K562 (cell line): ENCODE measurements around the gene GYS1. TPM values are rescaled to one million over a fixed set of nuclear protein-coding genes. Genes with fewer than 3 reads are reported as not detected.

Source experiments
- CCAR2 ChIP-seq: fragments of 200-400 bp; formaldehyde crosslinking; IDR thresholded peaks from 2 replicates; pipeline ENCODE4 v1.6.1; 2017; ENCODE audit warnings: mild to moderate bottlenecking, low read depth, low read length
- CTBP1 ChIP-seq: fragments of 450-650 bp; IDR thresholded peaks from 2 replicates; pipeline ENCODE4 v1.6.1; 2016; ENCODE audit warnings: borderline replicate concordance
- DPF2 ChIP-seq: fragments of 450-650 bp; IDR thresholded peaks from 2 replicates; pipeline ENCODE4 v1.6.1; 2016
- HNRNPH1 ChIP-seq: fragments of 200-400 bp; formaldehyde crosslinking; optimal IDR thresholded peaks from 2 replicates; pipeline ENCODE3; 2017; ENCODE audit warnings: low read depth, mild to moderate bottlenecking, low read length, moderate library complexity
- KLF13 ChIP-seq: fragments of 450-650 bp; IDR thresholded peaks from 2 replicates; pipeline ENCODE4 v1.6.1; 2016; ENCODE audit warnings: missing genetic modification characterization, low read depth, mild to moderate bottlenecking, missing compliant biosample characterization, moderate library complexity, borderline replicate concordance
- MCM3 ChIP-seq: fragments of 450-650 bp; IDR thresholded peaks from 2 replicates; pipeline ENCODE4 v1.6.1; 2016
- MYBL2 ChIP-seq, 2 experiments: fragments of 450-650 bp in 1 of 2; sonication (generic) in 1 of 2; formaldehyde crosslinking in 1 of 2; IDR thresholded peaks; 2 replicates each; pipeline versions ENCODE4 v1.6.1 to v1.8.1; 2017 to 2022; ENCODE audit warnings: borderline replicate concordance in 1 of 2, inconsistent platforms in 1 of 2, low read depth in 1 of 2, mild to moderate bottlenecking in 1 of 2, missing genetic modification reagents in 1 of 2, moderate library complexity in 1 of 2
- NBN ChIP-seq: fragments of 450-650 bp; IDR thresholded peaks from 2 replicates; pipeline ENCODE4 v1.6.1; 2016; ENCODE audit warnings: low read depth, mild to moderate bottlenecking
- NCOA6 ChIP-seq: fragments of 450-650 bp; IDR thresholded peaks from 2 replicates; pipeline ENCODE4 v1.6.1; 2017; ENCODE audit warnings: mild to moderate bottlenecking
- NR2C2 ChIP-seq, 2 experiments: fragments of 200-800 bp in 1 of 2; sonication (Bioruptor generic) in 1 of 2; sonication (generic) in 1 of 2; formaldehyde crosslinking in 1 of 2; IDR thresholded peaks; 2 replicates each; pipeline versions ENCODE4 v1.6.1 to v1.8.0; 2016 to 2022; ENCODE audit warnings: mild to moderate bottlenecking in 1 of 2, missing compliant biosample characterization in 1 of 2, missing genetic modification characterization in 1 of 2, missing genetic modification reagents in 1 of 2
- PBX2 ChIP-seq, 2 experiments: IDR thresholded peaks in 1 of 2; conservative IDR thresholded peaks in 1 of 2; 2 replicates each; pipeline ENCODE4 v1.6.1; 2016; ENCODE audit warnings: low read depth in 2 of 2, mild to moderate bottlenecking in 1 of 2, missing compliant biosample characterization in 1 of 2, missing genetic modification characterization in 1 of 2, moderate library complexity in 1 of 2
- RBFOX2 ChIP-seq: fragments of 200-400 bp; formaldehyde crosslinking; IDR thresholded peaks from 2 replicates; pipeline ENCODE4 v1.6.1; 2017; ENCODE audit warnings: low read depth, mild to moderate bottlenecking, low read length, moderate library complexity
- SMARCC2 ChIP-seq: fragments of 450-650 bp; IDR thresholded peaks from 2 replicates; pipeline ENCODE4 v1.6.1; 2017; ENCODE audit warnings: antibody characterized with exemption, moderate library complexity, mild to moderate bottlenecking, low read depth
- SRF ChIP-seq, 2 experiments: fragments of 250-450, 450-650 bp in 1 of 2; sonication (Bioruptor Pico) in 1 of 2; sonication (generic) in 1 of 2; formaldehyde crosslinking; IDR thresholded peaks; 2 replicates each; pipeline versions ENCODE4 v1.5.0 to v1.5.1; 2020 to 2022; ENCODE audit warnings: mild to moderate bottlenecking in 1 of 2, missing genetic modification reagents in 1 of 2
- SRSF9 ChIP-seq: fragments of 200-400 bp; formaldehyde crosslinking; IDR thresholded peaks from 2 replicates; pipeline ENCODE4 v1.6.1; 2017; ENCODE audit warnings: low read depth, low read length, borderline replicate concordance
- TCF7 ChIP-seq: sonication (generic); IDR thresholded peaks from 2 replicates; pipeline ENCODE4 v1.6.1; 2016; ENCODE audit warnings: antibody characterized with exemption, borderline replicate concordance
- ZNF197 ChIP-seq: fragments of 200-800 bp; sonication (Bioruptor generic); IDR thresholded peaks from 2 replicates; pipeline ENCODE4 v1.6.1; 2016; ENCODE audit warnings: low read depth, missing genetic modification characterization, missing compliant biosample characterization
- ZNF347 ChIP-seq: fragments of 450-650 bp; formaldehyde crosslinking; IDR thresholded peaks from 2 replicates; pipeline ENCODE4 v1.4.0; 2020; ENCODE audit warnings: low read depth, mild to moderate bottlenecking, moderate library complexity
- ZNF398 ChIP-seq: fragments of 250-450 bp; sonication (Bioruptor Pico); IDR thresholded peaks from 2 replicates; pipeline ENCODE4 v1.8.0; 2021; ENCODE audit warnings: moderate library complexity, mild to moderate bottlenecking, inconsistent platforms
- ZNF696 ChIP-seq: fragments of 250-450 bp; sonication (Bioruptor Pico); conservative IDR thresholded peaks from 2 replicates; pipeline ENCODE4 v1.4.0; 2020; ENCODE audit warnings: mild to moderate bottlenecking, moderate library complexity
- ZNF764 ChIP-seq: fragments of 250-450 bp; sonication (Bioruptor Pico); IDR thresholded peaks from 2 replicates; pipeline ENCODE4 v1.4.0; 2020; ENCODE audit warnings: low read depth, mild to moderate bottlenecking, moderate library complexity
- ZNF766 ChIP-seq: fragments of 200-800 bp; sonication (Bioruptor generic); conservative IDR thresholded peaks from 2 replicates; pipeline ENCODE4 v1.6.1; 2016; ENCODE audit warnings: missing genetic modification characterization, missing compliant biosample characterization
- ZNF778 ChIP-seq: fragments of 450-650 bp; formaldehyde crosslinking; IDR thresholded peaks from 2 replicates; pipeline ENCODE4 v1.4.0; 2020; ENCODE audit warnings: mild to moderate bottlenecking, moderate library complexity
- polyA plus RNA-seq, 8 experiments: library from polyadenylated mRNA; depleted of rRNA in 4 of 8; stranded (reverse) in 5 of 8; unstranded in 3 of 8; fragments of >200 nt; fragmentation: Nextera tagmentation in 2 of 8; fragmentation: Illumina TruSeq in 1 of 8; extraction: Ambion mirVana in 2 of 8; extraction: Trizol in 1 of 8; gene quantifications; 2 replicates each; pipeline versions ENCODE4 v1.2.1 to v1.2.3, GENCODE V29; 2011 to 2014; ENCODE audit warnings: inconsistent platforms in 1 of 8, missing spikeins in 1 of 8
- total RNA-seq, 7 experiments: library from RNA; depleted of rRNA in 6 of 7; stranded (reverse); fragments of >200 nt in 6 of 7; fragmentation: Illumina TruSeq in 2 of 7; extraction: Trizol in 2 of 7; gene quantifications; 2 replicates each; pipeline versions ENCODE4 v1.2.1 to v1.2.3, GENCODE V29; 2011 to 2021; ENCODE audit warnings: low replicate concordance in 1 of 7

Gene GYS1
- total and polyA plus RNA-seq, 9 of the 15 experiments (the other 6 are each of a cell fraction or from before 2014, with no cell fraction given), result 1.9 to 31.1 (median 15.2) TPM

GRCh38 chr19:48965040-48965805 is 27.9 kb downstream of the GYS1 start, which contains the start of gene FTL (continued):
- TF ChIP-seq ZNF398, result no peak
- peak in 1 of 2 experiments; percentile 56; a peak in 1 of 4 replicates for TF ChIP-seq SRF (CRISPR knock-in tag; IDR thresholded peaks at IDR 0.05)
- no peak; the same call in 1 of the 2 replicates for TF ChIP-seq DPF2
- TF ChIP-seq TCF7, result no peak
- no peak for TF ChIP-seq SMARCC2
- TF ChIP-seq ZNF778 (CRISPR knock-in tag), result no peak
- TF ChIP-seq ZNF764 (CRISPR knock-in tag), result peak; percentile 6; the same call in 1 of the 2 replicates
- TF ChIP-seq RBFOX2, result peak; percentile 99; the same call in 1 of the 2 replicates
- peak; percentile 54; the same call in 1 of the 2 replicates for TF ChIP-seq ZNF197 (CRISPR knock-in tag)
- no peak for TF ChIP-seq NR2C2 (CRISPR knock-in tag; IDR thresholded peaks at IDR 0.05)
- TF ChIP-seq NR2C2 (tag; IDR thresholded peaks at IDR 0.05), result no peak
- TF ChIP-seq MYBL2 (IDR thresholded peaks at IDR 0.05; ENCODE audit: low read depth), result no peak
- no peak for TF ChIP-seq MYBL2 (CRISPR knock-in tag; IDR thresholded peaks at IDR 0.05; ENCODE audit: borderline replicate concordance)
- peak; percentile 22; the same call in 1 of the 2 replicates for TF ChIP-seq KLF13
- TF ChIP-seq ZNF766 (CRISPR knock-in tag), result no peak; the same call in 1 of the 2 replicates
- no peak for TF ChIP-seq ZNF696 (CRISPR knock-in tag)
- no peak for TF ChIP-seq NCOA6
- TF ChIP-seq NBN, result peak; percentile 68; the same call in 1 of the 2 replicates
- peak; percentile 46; the same call in 1 of the 2 replicates for TF ChIP-seq CTBP1
- no peak for TF ChIP-seq MCM3
- TF ChIP-seq PBX2 (CRISPR knock-in tag; IDR thresholded peaks at IDR 0.05; ENCODE audit: low read depth), result no peak
- no peak for TF ChIP-seq PBX2 (tag; conservative IDR thresholded peaks at IDR 0.05; ENCODE audit: low read depth)
- no peak for TF ChIP-seq ZNF347 (CRISPR knock-in tag)
- TF ChIP-seq SRSF9, result no peak
- TF ChIP-seq HNRNPH1, result no peak
- no peak for TF ChIP-seq CCAR2
